ENCODE measurements around the gene GSK3A.

- TF ChIP-seq POLR2AphosphoS5 (IDR thresholded peaks at IDR 0.05; ENCODE audit: low read depth, low read length) = no peak
- TF ChIP-seq CTCF (IDR thresholded peaks at IDR 0.05; ENCODE audit: control extremely low read depth in 1 of 3, insufficient read depth in 1 of 3, low read depth in 1 of 3, low read length in 3 of 3) = no peak
- no peak for TF ChIP-seq EP300 (IDR thresholded peaks at IDR 0.05; ENCODE audit: borderline replicate concordance in 1 of 2, low read depth in 2 of 2, low read length in 2 of 2)
- no peak for TF ChIP-seq CHD2 (IDR thresholded peaks at IDR 0.05; ENCODE audit: low read length)
- no peak for TF ChIP-seq POLR2A (IDR thresholded peaks at IDR 0.05; ENCODE audit: control extremely low read depth in 1 of 2, low read depth in 2 of 2, low read length in 2 of 2)
- no peak for TF ChIP-seq TCF12 (IDR thresholded peaks at IDR 0.05; ENCODE audit: low read depth, low read length)
- no peak for TF ChIP-seq GABPA (IDR thresholded peaks at IDR 0.05; ENCODE audit: borderline replicate concordance, insufficient read depth, low read length)
- no peak for TF ChIP-seq TAF1 (IDR thresholded peaks at IDR 0.05; ENCODE audit: low read depth, low read length)
- no peak for TF ChIP-seq JUND (IDR thresholded peaks at IDR 0.05; ENCODE audit: low read length)
- no peak for TF ChIP-seq RXRA (IDR thresholded peaks at IDR 0.05; ENCODE audit: insufficient read depth, low read depth, low read length)
- no peak for TF ChIP-seq SIX5 (IDR thresholded peaks at IDR 0.05; ENCODE audit: low read depth, low read length)
- TF ChIP-seq NRF1 (IDR thresholded peaks at IDR 0.05; ENCODE audit: low read depth, low read length) = no peak
Measured at GRCh38 chr19:42206871-42207755, 35.3 kb downstream of the GSK3A start.
